ENCODE results near the gene NMU.
A peak's percentile ranks its signal among the peaks of the same experiment; 100 is the strongest.
"Not testable (repeated sequence)": the region's sequence is repeated elsewhere in the genome, so short reads cannot be mapped to it uniquely, and the experiment has no call there.

NMU gene

GRCh38 chr4:55618546-55619143 lies 17.5 kb downstream of the NMU start:
- DNase-seq: no peak

GRCh38 chr4:55617587-55618197 lies 18.4 kb downstream of the NMU start:
- no peak for DNase-seq

- DNase-seq: no peak
These were observed 21.1 kb downstream of the NMU start for GRCh38 chr4:55615008-55615407.

GRCh38 chr4:55613621-55614020 lies 22.5 kb downstream of the NMU start:
- DNase-seq: no peak

GRCh38 chr4:55612341-55612740 lies 23.8 kb downstream of the NMU start:
- DNase-seq: no peak

- no peak for DNase-seq
These were observed 24.6 kb downstream of the NMU start for GRCh38 chr4:55611358-55612059.

- no peak for DNase-seq
These were observed 25.7 kb downstream of the NMU start for GRCh38 chr4:55610381-55610780.

- no peak for DNase-seq
These were observed 26.7 kb downstream of the NMU start for GRCh38 chr4:55609393-55609866.

- DNase-seq: no peak
These were observed 27.5 kb downstream of the NMU start for GRCh38 chr4:55608591-55608990.

GRCh38 chr4:55604996-55605395 lies 31.1 kb downstream of the NMU start:
- peak; percentile 34 for DNase-seq

- DNase-seq: no peak
These were observed 35.5 kb downstream of the NMU start for GRCh38 chr4:55600640-55601039.

- no peak for DNase-seq
These were observed 37.5 kb downstream of the NMU start for GRCh38 chr4:55598641-55599040.

- DNase-seq: no peak
These were observed 44.1 kb downstream of the NMU start, which contains the start of gene PDCL2 for GRCh38 chr4:55592014-55592413. PDCL2 (minus strand) TSS chr4:55592245; CDS start chr4:55592109, 136 bp downstream.

- DNase-seq: no peak
These were observed 47.9 kb downstream of the NMU start for GRCh38 chr4:55588160-55588559.

GRCh38 chr4:55582773-55583172 lies 53.3 kb downstream of the NMU start:
- DNase-seq: not testable (repeated sequence)

- DNase-seq: no peak
These were observed 57.6 kb downstream of the NMU start for GRCh38 chr4:55578341-55579010.

GRCh38 chr4:55575513-55575912 lies 60.6 kb downstream of the NMU start:
- DNase-seq: no peak

GRCh38 chr4:55574252-55574651 lies 61.8 kb downstream of the NMU start:
- no peak for DNase-seq

GRCh38 chr4:55571806-55572205 lies 64.3 kb downstream of the NMU start:
- DNase-seq: no peak

- no peak for DNase-seq
These were observed 67.1 kb downstream of the NMU start for GRCh38 chr4:55568905-55569504.

- no peak for DNase-seq
These were observed 74.2 kb downstream of the NMU start for GRCh38 chr4:55561889-55562288.

- no peak for DNase-seq
These were observed 76.0 kb downstream of the NMU start for GRCh38 chr4:55560096-55560495.

- no peak for DNase-seq
These were observed 81.6 kb downstream of the NMU start for GRCh38 chr4:55554453-55555030.

Measured in NCI-H2227 treated with DMSO at 0.1 percent for 48 hours (cell line).